ENCODE results near the gene NOP53. TPM values are rescaled to one million over a fixed set of nuclear protein-coding genes. Genes with fewer than 3 reads are reported as not detected.

The NOP53 gene
- total and polyA plus RNA-seq, 2 experiments from 2014 or later, result 167 to 192 TPM

DNA sequence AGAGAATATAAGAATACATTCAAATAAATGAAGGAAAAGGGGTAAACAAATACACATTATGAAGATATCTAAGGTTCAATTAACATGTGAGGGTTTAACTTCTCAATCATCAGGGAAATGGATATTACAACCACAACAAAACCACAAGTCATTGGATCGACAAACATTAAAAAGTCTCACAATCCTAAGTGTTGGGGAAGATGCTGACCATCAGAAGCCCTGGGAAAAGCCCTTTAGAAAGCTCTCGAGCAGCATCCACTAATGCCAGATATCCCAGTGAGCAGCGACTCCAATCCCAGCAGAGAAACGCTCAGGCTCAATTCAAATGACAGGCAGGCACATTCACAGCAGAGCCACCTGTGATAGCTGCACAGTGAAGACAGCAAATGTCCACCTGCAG, 55.9 kb downstream of the NOP53 start (continued):
- no peak for TF ChIP-seq EZH2phosphoT487 (IDR thresholded peaks at IDR 0.05; ENCODE audit: unreplicated experiment)
- TF ChIP-seq, protein P1, sequence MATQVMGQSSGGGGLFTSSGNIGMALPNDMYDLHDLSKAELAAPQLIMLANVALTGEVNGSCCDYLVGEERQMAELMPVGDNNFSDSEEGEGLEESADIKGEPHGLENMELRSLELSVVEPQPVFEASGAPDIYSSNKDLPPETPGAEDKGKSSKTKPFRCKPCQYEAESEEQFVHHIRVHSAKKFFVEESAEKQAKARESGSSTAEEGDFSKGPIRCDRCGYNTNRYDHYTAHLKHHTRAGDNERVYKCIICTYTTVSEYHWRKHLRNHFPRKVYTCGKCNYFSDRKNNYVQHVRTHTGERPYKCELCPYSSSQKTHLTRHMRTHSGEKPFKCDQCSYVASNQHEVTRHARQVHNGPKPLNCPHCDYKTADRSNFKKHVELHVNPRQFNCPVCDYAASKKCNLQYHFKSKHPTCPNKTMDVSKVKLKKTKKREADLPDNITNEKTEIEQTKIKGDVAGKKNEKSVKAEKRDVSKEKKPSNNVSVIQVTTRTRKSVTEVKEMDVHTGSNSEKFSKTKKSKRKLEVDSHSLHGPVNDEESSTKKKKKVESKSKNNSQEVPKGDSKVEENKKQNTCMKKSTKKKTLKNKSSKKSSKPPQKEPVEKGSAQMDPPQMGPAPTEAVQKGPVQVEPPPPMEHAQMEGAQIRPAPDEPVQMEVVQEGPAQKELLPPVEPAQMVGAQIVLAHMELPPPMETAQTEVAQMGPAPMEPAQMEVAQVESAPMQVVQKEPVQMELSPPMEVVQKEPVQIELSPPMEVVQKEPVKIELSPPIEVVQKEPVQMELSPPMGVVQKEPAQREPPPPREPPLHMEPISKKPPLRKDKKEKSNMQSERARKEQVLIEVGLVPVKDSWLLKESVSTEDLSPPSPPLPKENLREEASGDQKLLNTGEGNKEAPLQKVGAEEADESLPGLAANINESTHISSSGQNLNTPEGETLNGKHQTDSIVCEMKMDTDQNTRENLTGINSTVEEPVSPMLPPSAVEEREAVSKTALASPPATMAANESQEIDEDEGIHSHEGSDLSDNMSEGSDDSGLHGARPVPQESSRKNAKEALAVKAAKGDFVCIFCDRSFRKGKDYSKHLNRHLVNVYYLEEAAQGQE (IDR thresholded peaks at IDR 0.05; ENCODE audit: unreplicated experiment), result no peak

DNA sequence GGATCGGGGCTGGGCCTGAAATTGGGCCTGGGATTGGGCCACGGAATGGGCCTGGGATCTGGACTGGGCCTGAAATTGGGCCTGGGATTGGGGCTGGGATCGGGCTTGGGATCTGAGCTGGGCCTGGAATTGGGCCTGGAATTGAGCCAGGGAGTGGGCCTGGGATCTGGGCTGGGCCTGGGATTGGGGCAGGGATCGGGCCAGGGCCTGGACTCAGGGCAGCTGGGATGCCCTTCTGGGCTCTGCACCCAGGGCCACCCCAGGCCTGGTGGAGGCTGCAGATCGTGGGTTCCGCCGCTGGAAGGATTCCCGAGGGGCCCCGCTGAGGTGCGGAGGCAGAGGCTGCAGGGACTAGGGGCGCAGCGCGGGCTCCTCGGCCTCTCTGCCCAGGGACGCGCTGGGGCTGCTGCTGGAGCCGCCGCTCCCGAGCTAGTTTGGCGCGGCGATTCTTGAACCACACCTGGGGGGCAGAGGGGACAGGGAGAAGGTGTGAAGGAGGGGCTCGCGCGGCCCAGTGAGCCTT, 57.2 kb downstream of the NOP53 start:
- Mint-ChIP-seq H3K4me1 (no peaks in the 10 kb centered on the region), H3K9me3 (peaks cover 3% of the 10 kb centered on the region; the same call in 2 of the 3 replicates), H3K27ac (no peak overlapping the region), H3K27me3 (ENCODE audit: insufficient read depth, low read depth, poor library complexity) (peaks cover 2% of the 10 kb centered on the region), H3K36me3 (ENCODE audit: low read depth) (no peaks in the 10 kb centered on the region), H3K4me3 (no peak overlapping the region)
- Histone ChIP-seq H3K9me2 (ENCODE audit: insufficient read depth) (no peaks in the 10 kb centered on the region), H3K4me3 (no peak overlapping the region), H3K27me3 (ENCODE audit: insufficient read depth) (no peaks in the 10 kb centered on the region), H3F3A (replicated peaks; ENCODE audit: low read depth) (no peaks in the 10 kb centered on the region), H3K4me1 (ENCODE audit: insufficient read depth) (no peaks in the 10 kb centered on the region), H3K36me3 (ENCODE audit: insufficient read depth) (no peaks in the 10 kb centered on the region), H3K79me2 (replicated peaks; ENCODE audit: insufficient read depth) (no peaks in the 10 kb centered on the region), H3K27ac (ENCODE audit: low read depth) (no peak overlapping the region), H4K20me1 (replicated peaks; ENCODE audit: insufficient read depth) (no peaks in the 10 kb centered on the region), H3K4me2 (no peak overlapping the region), H2AFZ (peak overlapping the region; percentile 96)
- ATAC-seq (peak; percentile 77), DNase-seq (ENCODE audit: low spot score) (no peak)
- TF ChIP-seq STAT1 (IDR thresholded peaks at IDR 0.05; ENCODE audit: unreplicated experiment), result no peak
- no peak for TF ChIP-seq ZNF331 (CRISPR knock-in tag; IDR thresholded peaks at IDR 0.05; ENCODE audit: low read depth)
- TF ChIP-seq POLR2AphosphoS5 (IDR thresholded peaks at IDR 0.05; ENCODE audit: low read depth), result no peak
- TF ChIP-seq EZH2phosphoT487 (IDR thresholded peaks at IDR 0.05; ENCODE audit: unreplicated experiment), result no peak
- TF ChIP-seq NANOG (IDR thresholded peaks at IDR 0.05; ENCODE audit: borderline replicate concordance), result no peak
- TF ChIP-seq EZH2 (IDR thresholded peaks at IDR 0.05; ENCODE audit: low read depth, unreplicated experiment), result no peak
- no peak for TF ChIP-seq ZNF114 (CRISPR knock-in tag; IDR thresholded peaks at IDR 0.05)
- TF ChIP-seq JUNB (IDR thresholded peaks at IDR 0.05; ENCODE audit: unreplicated experiment), result no peak
- TF ChIP-seq, protein P2, sequence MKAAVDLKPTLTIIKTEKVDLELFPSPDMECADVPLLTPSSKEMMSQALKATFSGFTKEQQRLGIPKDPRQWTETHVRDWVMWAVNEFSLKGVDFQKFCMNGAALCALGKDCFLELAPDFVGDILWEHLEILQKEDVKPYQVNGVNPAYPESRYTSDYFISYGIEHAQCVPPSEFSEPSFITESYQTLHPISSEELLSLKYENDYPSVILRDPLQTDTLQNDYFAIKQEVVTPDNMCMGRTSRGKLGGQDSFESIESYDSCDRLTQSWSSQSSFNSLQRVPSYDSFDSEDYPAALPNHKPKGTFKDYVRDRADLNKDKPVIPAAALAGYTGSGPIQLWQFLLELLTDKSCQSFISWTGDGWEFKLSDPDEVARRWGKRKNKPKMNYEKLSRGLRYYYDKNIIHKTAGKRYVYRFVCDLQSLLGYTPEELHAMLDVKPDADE (IDR thresholded peaks at IDR 0.05), result no peak
- TF ChIP-seq, protein P3, sequence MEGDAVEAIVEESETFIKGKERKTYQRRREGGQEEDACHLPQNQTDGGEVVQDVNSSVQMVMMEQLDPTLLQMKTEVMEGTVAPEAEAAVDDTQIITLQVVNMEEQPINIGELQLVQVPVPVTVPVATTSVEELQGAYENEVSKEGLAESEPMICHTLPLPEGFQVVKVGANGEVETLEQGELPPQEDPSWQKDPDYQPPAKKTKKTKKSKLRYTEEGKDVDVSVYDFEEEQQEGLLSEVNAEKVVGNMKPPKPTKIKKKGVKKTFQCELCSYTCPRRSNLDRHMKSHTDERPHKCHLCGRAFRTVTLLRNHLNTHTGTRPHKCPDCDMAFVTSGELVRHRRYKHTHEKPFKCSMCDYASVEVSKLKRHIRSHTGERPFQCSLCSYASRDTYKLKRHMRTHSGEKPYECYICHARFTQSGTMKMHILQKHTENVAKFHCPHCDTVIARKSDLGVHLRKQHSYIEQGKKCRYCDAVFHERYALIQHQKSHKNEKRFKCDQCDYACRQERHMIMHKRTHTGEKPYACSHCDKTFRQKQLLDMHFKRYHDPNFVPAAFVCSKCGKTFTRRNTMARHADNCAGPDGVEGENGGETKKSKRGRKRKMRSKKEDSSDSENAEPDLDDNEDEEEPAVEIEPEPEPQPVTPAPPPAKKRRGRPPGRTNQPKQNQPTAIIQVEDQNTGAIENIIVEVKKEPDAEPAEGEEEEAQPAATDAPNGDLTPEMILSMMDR (conservative IDR thresholded peaks at IDR 0.05; ENCODE audit: low read depth in 2 of 2), result no peak
- TF ChIP-seq CREB1 (CRISPR knock-in tag; IDR thresholded peaks at IDR 0.05; ENCODE audit: low read depth), result no peak
- TF ChIP-seq, protein P1 (IDR thresholded peaks at IDR 0.05; ENCODE audit: unreplicated experiment), result no peak
